Osteocyte (in vitro differentiated cells): ENCODE measurements around the gene RAB10. TPM values are rescaled to one million over a fixed set of nuclear protein-coding genes. Genes with fewer than 3 reads are reported as not detected.

Experiments used
- DNase-seq: peaks from one replicate; pipeline ENCODE4 v3.0.0; 2021; ENCODE audit warnings: mixed read lengths; ENCODE audit not compliant: unreplicated experiment; ENCODE audit errors: extremely low spot score
- H3K27ac Mint-ChIP-seq: one replicate; pipeline ENCODE4 v1.8.0; 2021; ENCODE audit warnings: mild to moderate bottlenecking, mixed read lengths; ENCODE audit not compliant: unreplicated experiment
- H3K27me3 Mint-ChIP-seq: one replicate; pipeline ENCODE4 v1.8.0; 2021; ENCODE audit warnings: mixed read lengths; ENCODE audit not compliant: unreplicated experiment
- H3K36me3 Mint-ChIP-seq: one replicate; pipeline ENCODE4 v1.8.0; 2021; ENCODE audit warnings: mixed read lengths; ENCODE audit not compliant: unreplicated experiment
- H3K4me1 Mint-ChIP-seq: one replicate; pipeline ENCODE4 v1.8.0; 2021; ENCODE audit warnings: mixed read lengths; ENCODE audit not compliant: unreplicated experiment
- H3K4me3 Mint-ChIP-seq: one replicate; pipeline ENCODE4 v1.8.0; 2021; ENCODE audit warnings: mild to moderate bottlenecking, moderate library complexity, mixed read lengths; ENCODE audit not compliant: unreplicated experiment
- H3K9me3 Mint-ChIP-seq: one replicate; pipeline ENCODE4 v1.8.0; 2021; ENCODE audit warnings: mixed read lengths; ENCODE audit not compliant: unreplicated experiment
- total RNA-seq: library from RNA; stranded (reverse); gene quantifications from 2 replicates; pipeline ENCODE4 v1.2.1, GENCODE V29; 2021
- TF ChIP-seq, protein P1 (sequence below): fragments of 200-600 bp; sonication (generic); IDR thresholded peaks from 2 replicates; pipeline ENCODE4 v1.5.0; 2021; ENCODE audit warnings: antibody characterized with exemption, mild to moderate bottlenecking, moderate library complexity

RAB10 gene
- total RNA-seq, 1 donor from 2014 or later: 139 TPM

DNA sequence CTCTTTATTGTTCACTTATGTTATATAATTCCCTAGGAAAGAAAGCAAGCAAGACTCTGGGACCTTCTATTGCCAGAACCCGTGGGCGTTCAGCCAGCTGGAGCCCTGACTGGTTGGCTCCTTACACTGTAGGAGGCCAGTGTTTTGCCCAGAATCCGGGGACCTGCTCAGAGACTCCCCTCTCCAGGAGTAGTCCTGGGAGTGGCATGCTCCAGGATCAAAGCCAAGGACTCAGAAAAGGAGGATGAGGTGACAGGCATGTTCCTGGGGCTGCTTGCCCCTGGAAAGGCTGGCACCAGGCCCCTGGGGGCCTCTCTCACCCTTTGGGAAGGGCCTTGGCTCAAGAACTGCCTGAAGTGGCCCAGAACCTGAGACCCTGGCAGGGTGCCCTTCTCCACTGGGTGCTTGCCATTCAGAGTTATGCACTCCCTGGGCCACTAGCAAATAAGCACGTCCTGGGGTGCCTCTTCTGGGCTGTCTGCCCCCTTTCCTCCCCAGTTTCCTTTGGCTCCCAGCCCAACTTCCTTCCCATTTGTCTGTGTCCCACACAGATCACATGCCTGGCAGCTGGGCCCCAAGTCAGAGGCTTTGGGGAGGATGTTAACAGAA, 32.0 kb upstream of the RAB10 start:
- H3K36me3 Mint-ChIP-seq: no peaks in the 10 kb centered on the region
- no peak for DNase-seq

DNA sequence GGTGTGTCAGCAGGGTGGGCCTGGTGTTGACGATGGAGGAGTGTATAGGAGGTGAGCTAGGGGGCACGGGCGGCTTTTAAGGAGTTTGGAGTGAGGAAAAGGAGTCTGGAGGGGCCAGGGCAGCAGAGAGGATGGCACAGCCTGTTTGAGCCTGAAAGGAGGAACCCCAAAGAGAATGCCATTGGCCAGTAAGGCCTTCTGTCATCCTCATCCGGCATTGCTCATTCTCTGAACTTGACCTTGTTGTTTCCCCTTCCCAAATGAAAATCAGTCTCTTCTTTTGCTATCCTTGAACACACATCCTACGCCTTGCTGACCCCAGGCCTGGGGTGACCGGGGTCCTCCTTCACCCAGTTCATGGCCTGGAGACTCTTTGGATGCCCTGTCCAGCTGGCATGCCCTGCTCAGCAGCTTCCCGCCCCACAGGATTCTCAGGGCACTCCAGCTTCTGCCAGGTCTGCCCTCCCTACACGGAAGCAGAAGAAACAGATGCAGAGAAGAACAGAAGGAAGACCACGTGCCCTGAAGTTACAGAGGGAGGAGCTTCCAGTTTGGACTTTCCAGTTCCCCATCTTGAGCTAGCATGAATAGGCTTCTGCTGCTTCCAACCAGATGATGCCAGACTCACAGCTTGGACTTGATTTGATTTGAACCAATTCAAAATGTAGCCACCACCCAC, 31.1 kb upstream of the RAB10 start:
- Mint-ChIP-seq H3K9me3 (no peaks in the 10 kb centered on the region), H3K27ac (no peak overlapping the region), H3K36me3 (no peaks in the 10 kb centered on the region), H3K4me3 (no peak overlapping the region), H3K4me1 (peaks cover 18% of the 10 kb centered on the region), H3K27me3 (no peaks in the 10 kb centered on the region)
- TF ChIP-seq, protein P1, sequence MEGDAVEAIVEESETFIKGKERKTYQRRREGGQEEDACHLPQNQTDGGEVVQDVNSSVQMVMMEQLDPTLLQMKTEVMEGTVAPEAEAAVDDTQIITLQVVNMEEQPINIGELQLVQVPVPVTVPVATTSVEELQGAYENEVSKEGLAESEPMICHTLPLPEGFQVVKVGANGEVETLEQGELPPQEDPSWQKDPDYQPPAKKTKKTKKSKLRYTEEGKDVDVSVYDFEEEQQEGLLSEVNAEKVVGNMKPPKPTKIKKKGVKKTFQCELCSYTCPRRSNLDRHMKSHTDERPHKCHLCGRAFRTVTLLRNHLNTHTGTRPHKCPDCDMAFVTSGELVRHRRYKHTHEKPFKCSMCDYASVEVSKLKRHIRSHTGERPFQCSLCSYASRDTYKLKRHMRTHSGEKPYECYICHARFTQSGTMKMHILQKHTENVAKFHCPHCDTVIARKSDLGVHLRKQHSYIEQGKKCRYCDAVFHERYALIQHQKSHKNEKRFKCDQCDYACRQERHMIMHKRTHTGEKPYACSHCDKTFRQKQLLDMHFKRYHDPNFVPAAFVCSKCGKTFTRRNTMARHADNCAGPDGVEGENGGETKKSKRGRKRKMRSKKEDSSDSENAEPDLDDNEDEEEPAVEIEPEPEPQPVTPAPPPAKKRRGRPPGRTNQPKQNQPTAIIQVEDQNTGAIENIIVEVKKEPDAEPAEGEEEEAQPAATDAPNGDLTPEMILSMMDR: no peak
- DNase-seq: no peak

More for the DNA sequence above, 32.0 kb upstream of the RAB10 start:
- Mint-ChIP-seq H3K27me3 (no peaks in the 10 kb centered on the region), H3K9me3 (no peaks in the 10 kb centered on the region), H3K4me1 (peaks cover 21% of the 10 kb centered on the region), H3K27ac (no peak overlapping the region), H3K4me3 (no peak overlapping the region)
- TF ChIP-seq, protein P1: no peak

DNA sequence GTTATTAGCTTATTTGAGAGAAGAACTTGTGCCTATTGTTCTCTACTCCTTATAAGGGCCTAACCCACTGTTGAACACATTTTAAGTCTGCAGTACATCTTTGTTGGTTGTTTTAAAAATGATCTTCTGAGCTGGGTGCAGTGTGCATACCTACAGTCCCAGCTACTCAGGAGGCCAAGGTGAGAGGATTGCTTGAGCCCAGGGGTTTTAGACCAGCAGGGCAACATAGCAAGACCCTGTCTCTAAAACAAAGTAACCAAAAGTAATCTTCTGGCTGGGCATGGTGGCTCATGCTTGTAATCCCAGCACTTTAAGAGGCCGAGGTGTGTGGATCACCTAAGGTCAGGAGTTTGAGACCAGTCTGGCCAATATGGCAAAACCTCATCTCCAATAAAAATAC, 25.8 kb upstream of the RAB10 start:
- H3K9me3 Mint-ChIP-seq: no peaks in the 10 kb centered on the region
- no peaks in the 10 kb centered on the region for H3K27me3 Mint-ChIP-seq
- TF ChIP-seq, protein P1: no peak
- H3K4me3 Mint-ChIP-seq: no peak overlapping the region
- H3K4me1 Mint-ChIP-seq: peaks cover 12% of the 10 kb centered on the region
- H3K36me3 Mint-ChIP-seq: no peaks in the 10 kb centered on the region
- no peak overlapping the region for H3K27ac Mint-ChIP-seq
- no peak for DNase-seq

DNA sequence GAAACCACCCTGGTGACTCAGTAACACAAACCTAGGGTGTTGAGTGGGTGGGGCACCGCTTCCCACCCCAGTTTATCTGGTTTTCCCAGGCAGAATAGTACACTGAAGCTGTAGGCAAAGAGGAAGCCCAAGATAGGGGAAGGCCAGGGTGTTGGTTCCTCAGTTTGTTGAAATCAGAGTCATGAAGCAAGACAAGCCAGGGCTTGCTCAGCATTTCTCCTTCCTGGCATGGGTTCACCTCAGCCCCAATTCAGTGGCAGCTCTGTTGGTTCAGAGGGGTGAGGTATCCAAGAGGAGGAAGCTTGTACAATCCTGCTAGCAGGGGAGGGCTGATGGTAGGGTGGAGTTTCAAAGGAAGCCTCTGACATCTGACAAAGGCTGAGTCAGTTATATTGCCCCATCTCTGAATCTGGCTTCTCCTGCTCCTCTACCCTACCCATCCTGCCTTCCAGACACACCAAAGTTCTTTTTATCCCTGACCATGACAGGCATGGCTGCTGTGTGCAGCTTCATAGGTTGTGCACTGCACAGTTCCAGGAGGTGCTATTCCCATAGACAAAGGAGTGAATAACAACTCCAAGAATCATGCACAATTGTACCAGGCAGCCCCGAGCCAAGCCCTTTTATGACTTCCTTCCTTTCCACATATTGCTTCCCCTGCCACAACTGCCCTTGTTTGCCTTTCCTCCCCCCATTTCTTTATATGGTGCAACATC, 24.9 kb upstream of the RAB10 start:
- no peaks in the 10 kb centered on the region for H3K36me3 Mint-ChIP-seq
- no peak overlapping the region for H3K27ac Mint-ChIP-seq
- no peak overlapping the region for H3K4me3 Mint-ChIP-seq
- no peaks in the 10 kb centered on the region for H3K9me3 Mint-ChIP-seq
- no peaks in the 10 kb centered on the region for H3K27me3 Mint-ChIP-seq
- no peak for DNase-seq
- peaks cover 12% of the 10 kb centered on the region for H3K4me1 Mint-ChIP-seq
- TF ChIP-seq, protein P1: no peak

DNA sequence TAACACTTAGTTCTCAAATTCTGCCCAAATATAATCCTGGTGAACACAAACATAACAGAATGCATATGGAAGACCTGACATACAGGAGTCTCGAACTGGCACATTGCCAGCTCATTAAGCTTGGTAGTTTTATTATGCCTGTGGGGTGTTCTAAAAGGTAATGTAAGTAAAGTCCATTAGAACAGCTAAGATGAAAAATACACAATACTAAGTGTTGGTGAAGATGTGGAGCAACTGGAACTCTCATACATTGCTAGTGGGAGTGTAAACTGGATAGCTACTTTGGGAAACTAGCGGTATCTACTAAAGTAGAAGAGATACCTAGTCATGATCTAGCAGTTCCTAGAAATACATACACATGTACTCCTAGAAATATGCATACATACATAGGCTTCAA, 24.3 kb upstream of the RAB10 start:
- Mint-ChIP-seq H3K36me3 (no peaks in the 10 kb centered on the region), H3K27ac (no peak overlapping the region), H3K4me3 (no peak overlapping the region), H3K27me3 (no peaks in the 10 kb centered on the region), H3K9me3 (no peaks in the 10 kb centered on the region), H3K4me1 (peaks cover 12% of the 10 kb centered on the region)
- TF ChIP-seq, protein P1: no peak
- DNase-seq: no peak
